Stimulated activated CD8-positive, alpha-beta memory T cell treated with anti-CD3 and anti-CD28 coated beads, Interleukin-15, amount 100 ng/mL, for 24 hours (primary cell): ENCODE results near the gene SOX18.

Experiments
- DNase-seq: peaks from one replicate; pipeline ENCODE4 v3.0.0-alpha.2; 2020; ENCODE audit warnings: low read depth

SOX18 gene

DNA sequence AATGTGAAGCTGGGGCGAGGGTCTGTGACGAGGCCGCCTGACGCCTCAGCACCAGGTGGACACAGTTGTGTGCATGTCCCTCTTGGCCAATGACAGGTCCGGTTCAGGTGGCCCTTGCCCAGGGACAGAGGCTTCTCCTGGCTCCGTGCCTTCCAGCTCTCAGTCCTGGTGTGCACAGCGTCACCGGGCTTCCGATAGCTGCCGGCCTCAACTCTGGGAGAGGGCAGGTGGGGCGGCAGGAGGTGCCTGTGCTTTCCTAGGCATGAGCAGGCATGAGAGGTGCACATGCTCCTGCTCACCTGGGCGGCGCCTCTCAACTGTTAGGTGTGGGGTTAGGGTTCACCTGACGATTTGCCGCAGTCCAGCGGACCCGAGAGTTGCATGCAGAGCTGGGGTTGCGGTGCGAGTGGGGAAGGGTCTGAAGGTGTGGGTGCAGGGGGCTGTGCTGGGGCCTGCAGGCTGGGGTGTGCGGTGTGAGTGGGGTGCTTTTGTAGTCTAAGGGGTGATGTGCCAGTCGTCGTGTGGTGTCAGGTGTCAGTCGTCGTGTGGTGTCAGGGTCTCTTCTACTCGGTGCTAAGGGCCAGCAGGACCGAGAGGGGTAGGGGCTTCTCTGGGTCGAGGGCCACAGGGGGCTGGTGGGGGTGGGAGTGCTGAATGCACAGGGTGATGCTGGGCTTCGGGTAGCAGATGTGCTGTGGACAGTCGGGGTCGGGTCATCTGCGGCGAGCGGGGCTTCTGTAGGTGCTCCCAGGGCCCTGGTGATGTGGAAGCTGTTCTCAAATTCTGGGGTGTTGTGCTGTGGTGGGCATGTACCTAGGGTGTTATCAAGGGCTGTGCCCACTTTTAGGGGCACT lies 3.8 kb upstream of the SOX18 start:
- DNase-seq, result no peak

DNA sequence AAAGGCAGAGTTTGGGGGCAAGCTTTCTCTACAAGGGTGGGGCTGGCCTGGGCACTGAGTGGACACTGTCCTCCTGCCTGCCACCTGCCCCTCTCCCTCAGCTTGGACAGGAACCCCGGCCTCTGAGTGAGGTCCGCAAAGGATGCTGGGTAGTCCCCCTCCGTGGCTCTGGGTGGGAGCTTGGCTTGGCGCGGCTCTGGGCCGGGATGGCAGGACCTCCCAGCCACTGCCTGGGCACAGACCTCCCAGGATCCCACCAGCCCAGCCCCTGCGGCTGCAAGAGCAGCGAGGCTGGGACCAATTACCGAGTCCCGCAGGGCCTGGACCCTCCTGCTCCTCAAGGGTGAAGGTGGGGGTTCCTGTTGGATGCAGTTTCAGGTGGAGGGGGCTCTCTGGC lies 2.9 kb upstream of the SOX18 start:
- DNase-seq, result no peak

DNA sequence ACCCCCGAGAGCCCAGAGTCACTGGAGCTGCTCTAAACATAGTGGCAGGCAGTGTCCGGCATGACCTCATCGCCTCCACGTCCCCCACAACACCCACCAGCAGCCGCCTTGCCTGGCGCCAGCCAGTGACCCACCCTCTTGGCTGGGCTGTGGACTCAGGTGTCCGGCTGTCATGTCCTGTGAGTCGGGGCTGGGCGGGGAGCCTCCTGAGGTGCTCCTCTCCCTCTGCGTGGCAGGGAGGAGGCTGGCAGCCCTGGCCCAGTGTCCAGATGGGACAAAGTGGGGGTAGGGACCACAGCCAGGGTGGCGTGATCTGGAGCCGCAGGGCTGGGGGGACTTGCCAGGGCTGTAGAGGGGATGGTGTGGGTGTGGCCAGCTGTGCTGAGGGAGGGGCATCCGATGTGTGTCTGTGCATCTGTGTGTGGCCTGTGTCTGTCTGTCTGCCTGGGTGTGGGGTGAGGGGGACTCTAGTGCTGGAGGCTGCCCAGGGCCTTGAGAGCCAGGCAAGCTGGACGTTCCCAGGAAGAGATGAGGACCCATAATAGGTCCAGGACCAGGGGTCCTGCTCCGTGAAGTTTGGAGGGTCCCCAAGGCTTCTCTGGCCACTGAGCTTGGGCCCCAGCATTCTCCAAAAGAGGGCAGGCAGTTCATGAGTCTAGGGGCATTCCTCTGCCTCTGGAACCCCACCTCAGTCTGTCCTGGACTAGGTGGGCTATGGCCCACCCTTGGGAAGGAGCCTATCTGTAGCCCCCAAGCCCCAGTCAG lies 2.3 kb upstream of the SOX18 start:
- DNase-seq, result no peak

DNA sequence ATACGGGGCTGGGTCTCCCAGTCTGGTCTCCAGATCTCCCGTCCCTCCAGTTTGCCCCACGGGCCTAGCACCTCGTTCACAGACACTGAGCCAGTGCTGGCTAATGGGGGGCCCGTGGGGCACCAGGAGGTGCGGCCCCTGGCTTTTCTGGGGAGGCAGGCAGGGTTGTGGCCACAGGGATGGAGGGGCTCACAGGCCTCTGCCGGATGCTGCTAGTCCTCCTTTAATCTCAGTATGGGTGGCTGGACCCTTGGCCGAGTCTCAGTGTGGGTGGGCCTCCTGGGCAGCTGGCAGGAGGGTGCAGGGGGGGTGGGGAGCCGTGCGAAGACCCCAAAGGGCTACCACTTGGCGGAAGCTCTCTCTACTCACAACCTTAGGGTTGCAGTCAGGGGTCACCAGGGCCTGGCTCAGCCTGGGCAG lies 1.6 kb upstream of the SOX18 start:
- DNase-seq, result no peak

DNA sequence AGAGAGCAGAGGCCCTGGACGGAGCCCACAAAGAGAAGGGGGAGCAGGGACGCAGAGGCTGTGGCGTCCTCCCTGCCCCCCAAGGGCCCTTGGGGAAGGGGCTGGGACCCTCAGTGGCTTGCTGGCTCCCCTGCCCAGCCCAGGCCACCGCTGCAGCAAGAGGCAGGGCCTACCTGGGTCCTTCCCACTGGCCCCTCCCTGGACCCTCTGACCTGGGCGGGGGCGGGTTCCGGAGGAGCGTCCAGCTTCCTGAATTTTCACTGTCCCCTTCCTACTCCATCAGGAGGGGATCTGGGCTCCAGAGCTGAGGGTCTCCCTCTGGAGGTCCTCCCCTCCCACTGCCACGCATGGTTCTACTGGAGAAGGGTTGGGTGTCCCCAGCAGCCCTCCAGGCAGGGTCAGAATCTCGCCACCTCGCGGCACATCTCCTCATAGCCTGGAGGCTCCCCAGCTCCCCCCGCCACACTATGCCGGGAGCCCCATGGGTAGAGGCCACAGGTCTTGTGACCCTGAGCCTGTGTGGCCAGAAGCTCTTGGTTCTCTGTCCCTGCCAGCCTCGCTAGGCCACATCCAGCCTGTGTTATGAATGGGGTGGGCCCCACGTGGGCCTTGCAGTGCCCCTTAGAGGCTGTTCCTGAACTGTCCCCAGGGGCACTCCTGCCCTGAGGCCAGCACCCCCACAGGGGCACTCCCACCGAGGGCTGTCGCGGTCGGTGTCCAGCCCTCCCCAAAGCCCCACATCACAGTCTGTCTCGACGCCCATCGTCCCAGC lies 1.0 kb upstream of the SOX18 start:
- DNase-seq, result no peak

DNA sequence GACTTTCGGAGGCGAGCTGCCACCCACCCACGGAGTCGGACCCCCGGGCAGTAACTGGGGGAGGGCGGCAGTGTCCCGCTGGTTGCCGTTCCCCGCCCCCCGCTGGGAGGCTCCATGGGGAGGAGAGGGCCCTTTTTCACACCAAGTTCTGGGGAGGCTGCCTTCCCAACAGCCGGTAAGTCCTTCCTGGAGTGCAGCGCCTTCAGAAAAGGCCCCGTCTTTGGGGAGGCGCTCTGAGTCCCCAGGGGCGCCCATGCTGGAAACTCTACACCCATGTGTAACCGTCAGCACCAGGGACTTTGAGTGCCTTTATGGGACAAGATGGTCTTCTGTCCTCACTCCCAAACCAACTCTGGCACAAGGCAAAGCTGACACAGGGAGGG lies 430 bp upstream of the SOX18 start:
- DNase-seq, result no peak

DNA sequence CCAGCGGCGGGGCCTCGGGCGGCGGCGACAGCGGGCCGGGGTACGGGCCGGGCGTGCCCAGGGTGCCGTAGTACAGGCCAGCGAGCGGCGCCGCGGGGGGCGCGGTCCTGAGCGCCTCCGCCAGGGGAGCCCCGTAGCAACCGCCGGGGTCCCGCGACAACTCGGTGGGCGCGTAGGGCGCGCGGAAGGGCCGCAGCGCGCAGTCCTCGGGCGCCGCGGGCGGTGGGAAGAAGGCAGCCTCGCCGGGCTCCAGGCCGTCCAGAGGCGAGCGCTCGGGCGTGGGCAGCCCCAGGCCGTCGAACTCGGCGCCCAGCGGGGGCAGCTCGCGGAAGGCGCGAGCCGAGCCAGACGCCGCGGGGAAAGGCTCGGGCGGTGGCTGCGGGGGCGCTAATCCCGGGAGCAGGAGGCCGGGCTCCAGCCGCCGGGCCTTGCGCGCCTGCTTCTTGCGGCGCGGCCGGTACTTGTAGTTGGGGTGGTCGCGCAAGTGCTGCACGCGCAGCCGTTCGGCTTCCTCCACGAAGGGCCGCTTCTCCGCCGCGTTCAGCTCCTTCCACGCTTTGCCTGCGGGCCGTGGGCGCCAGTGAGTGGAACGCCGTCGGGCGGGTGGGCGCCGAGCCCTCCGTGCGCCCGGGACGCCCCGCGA lies 916 bp downstream of the SOX18 start:
- DNase-seq, result no peak

DNA sequence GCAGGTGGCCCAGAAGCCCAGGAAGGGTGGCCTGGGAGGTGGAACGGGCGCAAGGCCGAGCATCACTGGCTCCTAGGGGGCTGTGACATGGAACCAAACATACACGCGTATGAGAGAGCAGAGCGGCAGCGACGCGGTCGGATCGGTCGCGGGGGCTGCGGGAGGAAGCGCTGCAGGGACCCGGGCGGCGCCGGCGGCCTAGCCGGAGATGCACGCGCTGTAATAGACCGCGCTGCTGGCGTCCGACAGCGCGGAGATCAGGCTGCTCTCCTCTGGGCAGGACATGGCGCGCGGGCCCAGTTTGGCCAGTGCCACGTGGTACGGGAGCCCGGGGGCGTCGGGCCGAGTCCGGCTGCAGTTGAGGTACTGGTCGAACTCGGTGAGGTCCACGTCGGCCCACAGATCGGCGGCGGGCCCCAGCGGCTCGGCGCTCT lies 1.5 kb downstream of the SOX18 start:
- DNase-seq, result no peak

DNA sequence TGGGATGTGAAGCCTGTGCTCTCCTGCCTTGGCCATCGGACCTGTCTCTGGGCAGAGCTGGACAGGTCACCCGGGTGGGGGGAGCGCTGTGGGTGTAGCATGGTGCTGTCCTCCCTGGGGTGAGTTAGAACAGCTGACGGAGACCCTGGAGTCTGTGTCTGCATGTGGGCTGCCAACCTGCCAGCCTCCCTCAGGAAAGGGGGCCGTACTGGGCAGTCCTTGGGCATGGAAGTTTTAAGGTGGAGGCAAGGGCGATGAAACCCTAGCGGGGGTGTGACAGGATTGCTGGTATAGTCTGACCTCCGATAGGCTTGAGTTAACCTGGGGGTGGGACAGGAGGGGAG lies 2.4 kb downstream of the SOX18 start:
- DNase-seq, result no peak

DNA sequence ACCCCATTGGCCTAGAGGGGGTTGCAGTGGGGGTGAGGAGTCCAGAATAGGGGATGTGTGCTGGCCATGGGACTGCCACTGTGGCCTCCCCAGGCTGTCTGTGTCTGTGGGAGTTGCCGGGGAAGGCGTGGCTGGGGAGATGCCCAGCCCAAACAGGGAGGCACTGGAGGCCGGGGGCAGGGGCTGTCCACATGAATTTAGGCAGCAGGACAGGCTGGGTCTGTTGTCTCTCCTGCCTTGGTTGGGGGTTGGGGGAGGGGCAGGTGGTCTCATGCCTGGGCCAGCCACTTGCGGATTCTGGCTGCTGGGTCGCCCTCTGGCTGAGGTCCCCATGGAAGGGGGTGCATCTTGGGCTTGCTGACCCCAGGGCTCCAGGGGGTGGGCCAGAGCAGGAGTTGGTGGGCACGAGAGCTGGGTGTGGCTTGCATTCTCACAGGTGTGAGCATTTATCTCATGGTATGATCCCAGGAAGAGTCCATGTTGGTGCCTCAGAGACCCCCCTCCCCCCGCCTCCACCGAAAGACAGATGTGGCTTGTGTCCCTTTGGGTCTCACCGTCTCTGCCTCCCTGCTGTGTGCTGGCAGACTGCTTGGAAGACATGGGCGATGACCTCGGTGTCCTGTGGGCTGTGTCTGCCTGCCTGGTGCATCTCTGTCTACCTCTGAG lies 4.0 kb downstream of the SOX18 start:
- no peak for DNase-seq

DNA sequence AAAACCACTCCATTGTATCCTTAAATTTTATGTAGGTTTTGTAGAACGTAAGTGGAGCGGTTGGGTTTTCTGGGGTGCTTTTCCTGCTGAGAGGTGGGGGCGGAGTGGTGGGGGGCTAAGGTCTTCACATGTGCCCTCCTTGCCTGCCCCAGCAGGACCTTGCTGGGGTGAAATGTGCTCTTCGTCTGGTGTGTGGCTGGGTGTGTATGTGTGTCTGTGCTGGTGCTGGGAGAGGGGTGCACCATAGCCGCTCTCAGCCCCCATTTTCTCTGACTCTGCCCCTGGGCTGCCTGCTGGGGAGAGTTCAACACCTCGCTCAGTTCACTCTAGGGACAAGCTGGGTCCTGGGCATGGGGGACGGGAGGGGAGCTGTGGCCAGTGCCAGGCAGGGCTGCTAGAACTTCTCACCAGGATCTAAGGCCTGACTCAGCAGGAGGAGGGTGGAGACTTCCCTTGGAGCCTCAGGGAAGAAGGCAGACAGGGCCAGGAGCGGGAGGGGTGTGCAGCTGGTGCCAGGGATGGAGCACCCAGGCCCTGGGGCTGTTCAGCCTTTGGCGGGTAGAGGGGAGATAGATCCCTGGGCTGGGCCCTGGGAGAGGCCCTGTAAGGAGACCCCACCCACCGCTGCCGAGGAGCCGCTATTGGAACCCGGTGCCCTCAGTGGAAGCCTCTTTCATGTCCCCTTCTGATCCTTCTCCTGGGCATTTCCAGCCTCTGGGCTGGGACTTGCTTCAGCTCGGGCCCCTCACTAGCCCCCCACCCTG lies 4.8 kb downstream of the SOX18 start:
- no peak for DNase-seq

DNA sequence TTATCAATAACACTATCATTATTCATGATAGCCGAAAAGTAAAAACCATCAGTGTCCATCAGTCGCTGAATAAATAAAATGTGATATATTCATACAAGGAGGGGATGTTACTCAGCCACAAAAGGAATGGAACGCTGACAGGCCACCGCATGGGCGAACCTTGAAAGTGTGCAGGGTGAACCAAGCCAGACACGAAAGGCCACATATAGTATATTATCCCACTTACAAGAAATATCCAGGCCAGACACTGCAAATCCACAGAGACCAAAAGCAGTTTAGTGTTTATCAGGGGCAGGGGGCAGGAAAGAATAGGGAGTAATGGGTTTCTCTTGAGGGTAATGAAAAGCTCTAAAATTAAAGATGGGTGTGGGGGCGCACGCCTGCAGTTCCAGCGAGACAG lies 5.7 kb downstream of the SOX18 start:
- DNase-seq, result no peak

DNA sequence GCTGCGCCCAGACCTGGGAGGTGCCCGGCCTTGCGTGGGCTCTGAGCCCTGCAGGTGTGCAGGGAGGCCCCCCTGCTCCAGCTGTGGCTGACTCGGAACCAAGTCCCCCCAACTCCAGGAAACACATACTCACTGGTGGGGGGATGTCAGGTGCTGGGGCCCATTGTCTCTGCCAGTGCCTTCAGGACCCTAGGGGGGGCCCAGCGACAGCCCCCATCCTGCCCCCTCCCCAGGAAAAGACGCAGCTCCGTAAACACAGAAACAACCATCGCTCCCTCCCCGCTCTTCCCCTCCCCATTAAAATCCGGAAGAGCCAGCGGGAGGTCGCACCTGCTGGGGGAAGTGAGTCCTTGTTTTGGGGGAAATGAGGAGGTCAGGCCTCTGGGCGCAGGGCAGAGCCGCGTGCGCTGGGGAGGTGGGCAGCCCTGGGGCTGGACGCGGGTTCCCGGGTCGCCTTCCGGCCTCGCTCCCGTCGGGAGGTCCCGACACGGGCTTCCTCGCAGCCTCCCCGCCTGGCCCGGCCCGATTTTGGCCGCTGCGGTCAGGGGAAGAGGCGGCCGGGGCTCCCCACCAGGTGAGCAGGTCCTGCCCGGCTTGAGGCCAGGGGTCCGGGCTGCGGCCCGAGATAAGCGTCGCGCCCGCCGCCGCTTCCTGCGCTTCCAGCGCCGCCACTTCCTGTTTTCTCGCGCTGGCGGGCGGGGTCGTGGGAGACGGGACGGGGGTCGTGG lies 7.2 kb downstream of the SOX18 start:
- no peak for DNase-seq

DNA sequence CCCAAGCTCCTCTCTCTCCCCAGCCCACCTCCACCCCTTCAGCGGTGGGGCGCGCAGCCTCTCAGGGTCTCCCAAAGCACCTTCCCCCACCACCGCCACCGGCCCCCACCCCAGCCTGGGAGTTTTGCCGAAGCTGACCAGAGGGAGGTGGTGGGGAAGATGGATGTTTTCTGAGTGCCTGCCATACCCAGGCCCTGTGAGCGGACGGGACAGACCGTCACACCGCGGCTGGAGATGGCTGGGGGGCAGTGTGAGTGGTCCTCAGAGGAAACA lies 7.7 kb downstream of the SOX18 start:
- no peak for DNase-seq

DNA sequence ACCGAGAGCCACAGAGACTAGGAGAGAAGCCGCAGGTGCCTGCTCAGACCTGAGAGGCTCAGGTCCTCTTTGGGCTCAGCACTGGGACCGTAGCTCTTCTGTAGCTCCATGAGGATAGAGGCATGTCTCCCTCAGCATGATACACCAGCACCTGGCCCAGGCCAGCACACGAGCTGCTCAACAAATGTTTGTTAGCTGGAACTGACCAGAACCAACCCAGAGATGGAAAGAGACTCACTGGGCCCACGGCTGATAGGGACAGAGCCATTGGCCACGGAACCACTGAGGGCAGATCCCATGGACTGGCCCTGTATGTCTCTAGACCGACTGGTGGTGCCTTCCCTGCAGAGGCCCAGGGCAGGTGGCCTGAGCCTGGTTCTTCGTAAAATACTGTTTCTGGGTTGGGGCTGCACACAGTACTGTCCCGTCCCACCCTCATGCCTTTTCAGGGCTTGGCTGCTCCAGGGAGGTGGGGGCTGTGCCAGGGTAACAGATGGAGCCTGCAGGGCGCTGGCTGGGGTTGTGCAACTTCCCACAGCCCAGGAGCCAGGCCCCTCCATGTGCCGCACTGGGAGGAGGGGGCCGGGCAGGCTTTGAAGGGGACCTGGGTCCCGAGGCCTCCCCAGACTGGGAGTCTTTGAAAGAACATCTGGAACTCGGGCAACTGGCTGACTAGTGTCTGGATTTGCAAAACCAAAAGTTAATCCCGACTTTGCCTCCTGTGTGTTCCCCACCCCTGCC lies 8.2 kb downstream of the SOX18 start:
- DNase-seq, result no peak

DNA sequence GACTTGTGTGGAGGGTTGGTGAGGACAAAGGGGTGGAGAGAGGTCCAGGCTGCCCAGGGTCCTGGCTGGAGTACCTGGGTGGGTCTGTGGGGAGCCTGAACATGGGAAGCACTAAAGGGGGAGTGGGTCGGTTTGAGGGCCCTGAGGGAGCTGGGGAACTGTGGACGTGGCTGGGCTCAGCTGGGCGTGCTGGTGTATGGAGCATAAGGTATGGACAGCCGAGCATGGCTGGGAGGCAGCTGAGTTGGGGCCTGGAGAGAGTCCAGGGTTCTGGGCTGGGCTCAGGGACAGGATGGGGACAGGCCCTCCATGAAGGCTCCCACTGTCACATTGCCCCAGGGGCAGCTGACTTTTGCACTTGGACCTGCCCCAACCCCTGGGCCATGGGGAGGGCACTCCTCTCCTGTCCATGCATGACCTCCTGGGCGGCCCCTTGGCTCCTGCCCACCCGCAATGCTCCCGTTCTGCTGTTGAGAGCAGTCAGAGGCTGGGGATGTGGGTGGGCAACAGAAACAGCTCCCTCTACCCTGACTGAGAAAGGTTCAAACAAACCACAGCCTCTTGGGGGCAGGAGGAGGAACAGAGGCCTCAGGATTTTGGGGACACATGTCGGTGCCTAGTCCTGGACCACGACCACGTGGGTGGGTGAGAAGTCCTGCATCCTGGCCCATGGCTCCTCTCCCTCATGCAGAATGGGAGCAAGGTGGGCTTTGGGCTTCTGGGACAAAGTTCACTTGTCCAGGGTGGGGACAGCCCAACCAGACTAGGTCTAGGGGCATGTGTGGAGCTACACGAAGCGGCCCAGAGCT lies 9.0 kb downstream of the SOX18 start:
- no peak for DNase-seq

DNA sequence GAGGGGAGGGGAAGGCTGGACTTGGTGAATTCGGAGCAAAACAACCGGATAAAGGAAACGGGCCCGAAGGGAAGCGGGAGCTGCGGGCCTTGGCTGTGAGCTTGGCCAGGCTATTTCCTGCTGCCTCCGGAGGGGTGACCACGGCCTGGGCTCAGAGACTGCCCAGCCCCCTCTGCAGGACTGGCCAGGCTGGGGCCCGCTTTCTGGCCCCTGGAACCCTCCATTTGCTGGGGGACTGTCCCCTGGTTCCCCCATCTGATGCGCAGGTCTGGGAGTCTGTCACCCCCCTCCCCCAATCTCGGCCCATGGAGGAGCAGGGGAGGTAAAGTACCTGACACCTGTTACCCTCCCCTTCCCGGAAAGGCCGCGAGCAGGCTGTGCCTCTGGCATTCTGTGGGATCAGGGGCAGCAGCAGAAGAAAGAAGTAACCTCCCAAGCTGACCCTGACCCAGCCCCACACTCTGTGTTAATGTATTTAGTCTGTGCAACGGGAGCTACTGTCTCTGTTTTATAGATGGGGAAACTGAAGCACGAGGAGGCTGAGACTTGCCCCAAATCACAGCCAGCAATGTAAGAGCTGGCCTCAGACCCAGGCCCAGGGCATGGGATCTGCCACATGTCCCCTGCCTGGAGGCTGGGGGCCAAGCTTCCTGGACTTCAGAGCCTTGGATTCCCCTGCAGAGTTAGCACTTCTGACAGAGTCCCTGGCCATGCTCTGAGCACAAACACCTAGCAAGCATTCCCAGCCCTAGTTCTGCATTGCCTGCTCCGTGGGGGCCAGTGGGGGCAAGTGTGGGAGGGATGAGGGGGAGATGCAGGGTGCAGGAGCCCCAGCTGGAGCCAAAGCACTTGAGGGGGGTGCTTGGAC lies 9.9 kb downstream of the SOX18 start:
- no peak for DNase-seq
